Sciatic nerve (tissue), 2 donors: ENCODE data around the gene PACS2. TPM values are rescaled to one million over a fixed set of nuclear protein-coding genes. Genes with fewer than 3 reads are reported as not detected.

Experiments
- ATAC-seq: fragments of 200-7000 bp; cut with Tn5 transposase; one replicate; pipeline ENCODE4 v1.9.1; 2020; ENCODE audit warnings: mild to moderate bottlenecking, moderate library complexity
- DNase-seq: peaks from one replicate; pipeline ENCODE4 v3.0.0-alpha.2; 2020; ENCODE audit warnings: low spot score
- intact Hi-C: fragments of 100-400 bp; cut with DNase I; formaldehyde crosslinking; loops from one replicate; pipeline ENCODE4 v1.14.2; 2022
- total RNA-seq: library from RNA; stranded (reverse); fragmentation: NEBNext Ultra II Directional; extraction: Animal tissue kit (Norgen Biotek cat#: 25700); gene quantifications from one replicate; pipeline ENCODE4 v1.2.1, GENCODE V29; 2021
- donor health status: DM: no; HTN: no; CAD: no.
- donor health status: DM: no; HTN: no; CAD: no.

Gene PACS2
- total RNA-seq, 1 donor from 2014 or later, result 152 TPM

- intact Hi-C loops, result loop anchor here (10.0 kb wide), 1 partner anchor 83 kb away; no protein-coding TSS in a partner anchor
- no peak for DNase-seq
- peak; percentile 37 for ATAC-seq
Measured at GRCh38 chr14:105337966-105338741, 23.6 kb downstream of the PACS2 start.

DNA sequence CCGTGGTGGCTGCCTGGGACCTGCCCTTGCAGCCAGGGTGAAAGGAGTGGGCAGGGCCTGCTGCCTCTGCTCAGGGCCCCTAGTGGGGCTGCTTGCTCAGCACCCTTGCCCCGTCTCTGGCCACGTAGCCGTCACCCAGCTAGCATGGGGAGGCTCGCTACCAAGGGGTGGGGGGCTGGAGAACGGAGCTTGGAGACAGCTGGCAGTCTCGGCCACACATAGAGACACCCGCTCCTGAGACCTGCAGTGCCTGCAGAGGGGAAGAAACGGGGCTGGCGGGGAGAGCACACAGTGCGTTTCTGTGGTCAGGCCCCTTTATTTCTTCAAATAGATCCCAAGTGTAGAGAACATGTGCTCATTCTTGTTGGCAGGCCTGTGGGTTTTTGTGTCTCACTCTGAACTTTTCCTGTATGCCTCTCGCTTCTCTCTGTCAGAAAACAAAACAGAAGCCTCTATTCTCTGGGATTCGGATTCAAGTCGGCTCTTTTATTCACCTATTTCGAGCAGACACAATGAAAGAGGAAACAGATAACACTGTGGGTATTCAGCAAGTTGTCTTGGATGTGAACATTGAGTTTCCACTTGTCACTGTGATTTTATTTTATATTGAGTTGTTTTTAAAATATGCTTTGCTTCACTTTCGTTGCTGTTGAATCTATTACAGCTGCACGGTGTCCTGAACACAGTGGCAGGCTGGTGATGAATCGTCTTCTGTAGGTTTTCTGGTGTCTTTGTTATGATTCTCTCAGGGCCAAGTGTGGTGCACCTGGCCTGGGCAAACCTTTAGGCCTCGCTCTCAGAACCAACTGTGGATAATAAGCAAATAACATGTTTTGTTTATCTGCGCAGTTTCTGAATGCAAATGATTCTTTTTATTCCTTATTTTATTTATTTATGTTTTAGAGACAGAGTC lies 26.5 kb downstream of the PACS2 start:
- intact Hi-C loops, result no loop called here
- DNase-seq (no peak), ATAC-seq (peak; percentile 76)

DNA sequence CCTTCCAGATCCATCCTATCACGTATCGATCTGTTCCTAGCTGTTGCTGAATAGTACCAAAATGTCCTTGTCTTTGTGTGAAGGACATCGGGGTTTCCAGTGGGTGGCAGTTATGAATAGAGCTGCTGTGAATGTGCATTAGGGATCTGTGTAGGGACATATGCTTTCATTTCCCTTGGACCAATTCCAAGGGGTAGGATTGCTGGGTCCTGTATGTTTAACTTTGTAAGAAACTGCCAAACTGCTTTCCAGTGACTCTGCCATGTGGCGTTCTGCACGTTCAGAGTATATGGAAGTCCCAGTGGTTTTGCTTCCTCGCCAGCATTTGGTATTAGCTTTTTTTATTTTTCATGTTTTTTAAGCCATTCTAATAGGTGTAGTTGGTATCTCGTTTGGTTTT lies 28.6 kb downstream of the PACS2 start:
- ATAC-seq (no peak), DNase-seq (no peak)
- intact Hi-C loops, result no loop called here

DNA sequence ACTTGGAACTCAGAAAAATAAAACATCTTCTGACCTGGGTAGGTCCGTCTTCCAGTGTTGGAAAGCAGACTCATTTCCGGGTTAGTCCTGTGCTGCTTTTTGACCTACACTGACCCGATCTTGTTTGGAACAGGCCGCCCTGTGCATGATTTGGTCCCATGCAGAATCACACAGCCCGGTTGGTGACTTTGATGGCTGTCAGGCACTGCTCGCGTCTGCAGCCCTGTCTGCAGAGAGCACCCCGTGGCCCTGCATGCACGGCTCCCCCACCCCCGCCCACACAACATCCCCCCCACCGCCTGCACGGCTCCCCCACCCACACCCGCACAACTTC lies 31.6 kb downstream of the PACS2 start:
- DNase-seq, result no peak
- no peak for ATAC-seq
- intact Hi-C loops, result loop anchor here (5.0 kb wide), 1 partner anchor 144 kb away; no protein-coding TSS in a partner anchor

GRCh38 chr14:105346876-105347586 lies 32.5 kb downstream of the PACS2 start:
- ATAC-seq (peak; percentile 39), DNase-seq (no peak)
- intact Hi-C loops, result loop anchor here (5.0 kb wide), 1 partner anchor 145 kb away; no protein-coding TSS in a partner anchor

- ATAC-seq (no peak), DNase-seq (no peak)
- intact Hi-C loops, result loop anchor here (5.0 kb wide), 1 partner anchor 145 kb away; no protein-coding TSS in a partner anchor
Measured at GRCh38 chr14:105347587-105347968, 33.0 kb downstream of the PACS2 start.

DNA sequence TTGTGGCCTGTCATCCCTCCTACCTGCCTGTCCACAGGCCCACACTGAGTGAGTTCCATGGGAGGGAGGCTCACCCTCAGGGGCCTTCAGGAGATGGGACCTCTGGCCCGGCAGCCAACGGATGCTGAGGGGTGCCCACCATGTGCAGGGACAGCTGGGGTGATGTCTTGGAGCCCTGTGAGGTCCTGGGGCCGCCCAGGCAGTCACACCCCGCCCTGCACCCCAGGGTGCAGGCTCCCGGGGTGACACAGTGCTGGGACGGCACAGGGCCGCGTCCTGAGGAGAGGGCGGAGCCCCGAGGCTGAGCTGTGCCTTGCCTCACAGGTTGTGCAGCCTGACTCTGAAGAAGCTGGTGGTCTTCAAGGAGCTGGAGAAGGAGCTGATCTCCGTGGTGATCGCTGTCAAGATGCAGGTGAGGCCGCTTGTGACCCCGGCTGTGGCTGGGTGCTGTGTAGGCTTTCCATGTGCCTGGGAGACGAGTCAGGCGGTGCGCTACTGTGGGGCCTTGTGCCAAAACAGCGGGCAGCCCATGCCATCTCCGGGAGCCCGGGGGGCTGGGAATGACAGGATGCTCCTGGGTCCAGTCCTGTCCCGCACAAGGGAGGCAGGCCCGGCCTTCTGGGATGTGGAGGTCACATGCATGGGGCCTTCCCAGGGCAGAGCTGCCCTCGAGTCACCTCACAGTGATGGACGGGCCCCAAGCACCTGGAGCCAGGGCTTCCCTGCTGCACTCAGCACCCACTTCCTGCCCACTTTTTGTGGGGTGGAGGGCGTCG lies 33.8 kb downstream of the PACS2 start:
- ATAC-seq, result no peak
- intact Hi-C loops, result loop anchor here (5.0 kb wide), 1 partner anchor 146 kb away; no protein-coding TSS in a partner anchor

GRCh38 chr14:105348945-105349699 lies 34.6 kb downstream of the PACS2 start:
- DNase-seq, result no peak
- intact Hi-C loops, result loop anchor here (5.0 kb wide), 1 partner anchor 147 kb away; no protein-coding TSS in a partner anchor
- ATAC-seq, result no peak

More for the DNA sequence above, 33.8 kb downstream of the PACS2 start:
- no peak for DNase-seq

DNA sequence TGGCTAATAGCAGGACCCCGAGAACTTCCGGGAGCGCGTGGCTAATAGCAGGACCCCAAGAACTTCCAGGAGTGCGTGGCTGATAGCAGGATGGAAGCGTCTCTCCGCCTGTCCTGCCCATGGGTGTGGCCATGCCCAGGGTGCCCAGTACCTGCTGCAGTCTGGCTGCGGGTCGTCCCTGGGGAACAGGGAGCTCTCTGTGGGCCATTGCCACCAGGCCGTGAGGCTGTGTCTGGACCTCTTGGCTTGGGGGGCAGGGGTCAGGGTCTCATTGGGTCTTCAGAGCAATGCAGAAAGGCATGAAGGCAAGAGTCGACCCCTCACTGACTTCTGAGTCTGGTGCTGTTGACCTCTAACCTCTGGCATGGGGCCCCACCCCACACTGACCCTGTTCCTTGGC lies 35.4 kb downstream of the PACS2 start:
- intact Hi-C loops, result loop anchor here (5.0 kb wide), 1 partner anchor 148 kb away; no protein-coding TSS in a partner anchor

GRCh38 chr14:105350450-105351244 lies 36.1 kb downstream of the PACS2 start:
- no peak for DNase-seq
- intact Hi-C loops, result no loop called here
- no peak for ATAC-seq

More for the DNA sequence above, 35.4 kb downstream of the PACS2 start:
- no peak for DNase-seq
- no peak for ATAC-seq

GRCh38 chr14:105351410-105351809 lies 36.9 kb downstream of the PACS2 start:
- no peak for ATAC-seq
- intact Hi-C loops, result no loop called here
- no peak for DNase-seq

- peak; percentile 87 for DNase-seq
- peak; percentile 83 for ATAC-seq
- intact Hi-C loops, result no loop called here
Measured at GRCh38 chr14:105351920-105352851, 37.6 kb downstream of the PACS2 start.

GRCh38 chr14:105353136-105353535 lies 38.6 kb downstream of the PACS2 start:
- ATAC-seq, result no peak
- intact Hi-C loops, result no loop called here
- DNase-seq, result no peak

DNA sequence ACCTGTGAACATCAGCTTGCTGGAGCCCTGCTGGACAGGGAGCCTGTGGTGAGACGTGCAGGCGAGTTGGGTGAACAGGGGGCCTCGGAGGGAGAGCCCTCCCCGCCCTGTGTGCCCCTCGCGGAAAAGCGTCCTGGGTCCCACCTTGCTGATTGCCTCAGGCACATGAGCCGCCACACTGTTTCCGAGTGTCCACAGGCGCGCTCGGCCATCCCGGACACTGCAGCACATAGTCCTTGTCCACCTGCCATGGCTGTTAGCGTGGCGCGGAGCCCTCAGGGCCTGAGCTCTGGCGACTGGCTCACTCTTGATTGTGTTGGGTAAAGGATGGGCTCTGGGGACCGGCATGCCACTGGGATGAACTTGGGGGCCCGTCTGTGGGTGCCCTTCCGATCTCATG lies 40.0 kb downstream of the PACS2 start:
- intact Hi-C loops, result no loop called here
- no peak for DNase-seq
- ATAC-seq, result no peak

DNA sequence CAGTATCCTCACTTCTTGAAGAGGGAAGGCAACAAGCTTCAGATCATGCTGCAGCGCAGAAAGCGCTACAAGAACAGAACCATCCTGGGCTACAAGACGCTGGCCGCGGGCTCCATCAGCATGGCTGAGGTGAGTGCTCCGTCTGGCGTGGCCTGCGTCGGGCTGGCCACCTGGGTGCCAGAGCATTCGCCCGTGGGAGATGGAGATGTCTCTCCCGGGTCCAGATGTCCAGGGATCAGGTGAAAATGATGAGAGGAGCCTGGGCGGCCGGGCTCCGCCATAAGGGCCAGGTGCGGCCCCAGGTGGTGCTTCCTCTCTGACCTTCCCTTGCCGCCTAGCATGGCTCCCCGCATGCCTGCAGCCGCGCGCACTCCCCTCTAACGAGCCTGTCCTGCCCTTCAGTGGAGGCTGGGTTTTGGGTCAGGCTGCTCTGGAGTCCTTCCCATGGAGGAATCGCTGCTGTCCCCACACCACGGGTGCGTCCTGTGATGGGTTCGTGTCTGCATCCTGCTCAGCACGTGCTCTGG lies 40.6 kb downstream of the PACS2 start:
- intact Hi-C loops, result no loop called here
- ATAC-seq, result no peak

More for the DNA sequence above, 40.6 kb downstream of the PACS2 start:
- DNase-seq, result no peak
